Activated T-cell treated with anti-CD3 and anti-CD28 coated beads, Interleukin-2, amount 50 U/mL, for 72 hours (primary cell): Measurements from ENCODE around the gene EBF3. TPM values are rescaled to one million over a fixed set of nuclear protein-coding genes. Genes with fewer than 3 reads are reported as not detected.

Experiments used
- ATAC-seq, 2 donors: fragments of 150-1000 bp; cut with Tn5 transposase; replicated peaks in 1 of 2; 2 replicates each; pipeline ENCODE4 v1.10.0; 2021; ENCODE audit warnings: moderate library complexity in 2 of 2, mild to moderate bottlenecking in 1 of 2
- DNase-seq, 2 donors: peaks; one replicate each; pipeline ENCODE4 v3.0.0; 2021 to 2022; ENCODE audit warnings: mixed read lengths in 1 of 2
- H3K27ac Mint-ChIP-seq: one replicate; pipeline ENCODE4 v1.8.0; 2022; ENCODE audit warnings: mild to moderate bottlenecking, moderate library complexity, mixed read lengths
- H3K27me3 Mint-ChIP-seq: one replicate; pipeline ENCODE4 v1.8.0; 2022; ENCODE audit warnings: low read depth, mixed read lengths
- H3K36me3 Mint-ChIP-seq, 2 donors: one replicate each; pipeline ENCODE4 v1.8.0; 2022; ENCODE audit warnings: mixed read lengths in 2 of 2, mild to moderate bottlenecking in 1 of 2; ENCODE audit not compliant: insufficient read depth in 2 of 2
- H3K4me1 Mint-ChIP-seq: one replicate; pipeline ENCODE4 v1.8.0; 2022; ENCODE audit warnings: low read depth, mixed read lengths
- H3K4me3 Mint-ChIP-seq, 2 donors: one replicate each; pipeline ENCODE4 v1.8.0; 2022; ENCODE audit warnings: mild to moderate bottlenecking in 2 of 2, mixed read lengths in 2 of 2, moderate library complexity in 2 of 2
- H3K9me3 Mint-ChIP-seq, 2 donors: one replicate each; pipeline ENCODE4 v1.8.0; 2022; ENCODE audit warnings: mixed read lengths in 2 of 2
- total RNA-seq, 2 donors: library from RNA; stranded (reverse); gene quantifications; one replicate each; pipeline ENCODE4 v1.2.3, GENCODE V29; 2022

EBF3 gene
- total RNA-seq, 2 donors from 2014 or later, result not detected

- Mint-ChIP-seq H3K9me3 (peaks cover 4% of the 10 kb centered on the region in 2 donors), H3K4me3 (no peak overlapping the region)
- no peak for DNase-seq
These were observed 149.1 kb downstream of the EBF3 start for GRCh38 chr10:129814681-129815646.

GRCh38 chr10:129812398-129812797, 151.7 kb downstream of the EBF3 start:
- H3K9me3 Mint-ChIP-seq, result peaks cover 0 to 2% of the 10 kb centered on the region in 2 donors
- no peak for DNase-seq
- no peaks in the 10 kb centered on the region for H3K36me3 Mint-ChIP-seq
- no peak overlapping the region for H3K27ac Mint-ChIP-seq
- H3K27me3 Mint-ChIP-seq, result no peaks in the 10 kb centered on the region
- no peaks in the 10 kb centered on the region for H3K4me1 Mint-ChIP-seq
- H3K4me3 Mint-ChIP-seq, result no peak overlapping the region
- no peak for ATAC-seq

More at GRCh38 chr10:129814681-129815646, 149.1 kb downstream of the EBF3 start:
- H3K27ac Mint-ChIP-seq, result no peak overlapping the region
- H3K4me1 Mint-ChIP-seq, result no peaks in the 10 kb centered on the region
- peaks cover 3 to 5% of the 10 kb centered on the region in 2 donors for H3K36me3 Mint-ChIP-seq
- no peak for ATAC-seq
- H3K27me3 Mint-ChIP-seq, result no peaks in the 10 kb centered on the region

- DNase-seq (no peak), ATAC-seq (no peak)
- Mint-ChIP-seq H3K27me3 (no peaks in the 10 kb centered on the region), H3K36me3 (peaks cover 1 to 4% of the 10 kb centered on the region in 2 donors), H3K27ac (no peak overlapping the region), H3K4me3 (no peak overlapping the region), H3K4me1 (no peaks in the 10 kb centered on the region), H3K9me3 (peaks cover 1 to 5% of the 10 kb centered on the region in 2 donors)
These were observed 152.9 kb downstream of the EBF3 start for GRCh38 chr10:129811208-129811607.

GRCh38 chr10:129809841-129810240, 154.2 kb downstream of the EBF3 start:
- Mint-ChIP-seq H3K4me1 (no peaks in the 10 kb centered on the region), H3K4me3 (no peak overlapping the region), H3K9me3 (peaks cover 3 to 5% of the 10 kb centered on the region in 2 donors), H3K27me3 (no peaks in the 10 kb centered on the region), H3K27ac (no peak overlapping the region), H3K36me3 (peaks cover 3 to 4% of the 10 kb centered on the region in 2 donors)
- no peak for ATAC-seq
- DNase-seq, result no peak

GRCh38 chr10:129809431-129809830, 154.6 kb downstream of the EBF3 start:
- no peaks in the 10 kb centered on the region for H3K4me1 Mint-ChIP-seq
- peaks cover 4 to 5% of the 10 kb centered on the region in 2 donors for H3K9me3 Mint-ChIP-seq
- no peaks in the 10 kb centered on the region for H3K27me3 Mint-ChIP-seq
- no peak for ATAC-seq
- H3K27ac Mint-ChIP-seq, result no peak overlapping the region
- DNase-seq, result no peak
- no peak overlapping the region for H3K4me3 Mint-ChIP-seq
- H3K36me3 Mint-ChIP-seq, result peaks cover 4% of the 10 kb centered on the region in 2 donors

- H3K4me1 Mint-ChIP-seq, result no peaks in the 10 kb centered on the region
- H3K36me3 Mint-ChIP-seq, result peaks cover 6 to 13% of the 10 kb centered on the region in 2 donors
- ATAC-seq (no peak), DNase-seq (no peak)
- no peak overlapping the region for H3K27ac Mint-ChIP-seq
- H3K4me3 Mint-ChIP-seq, result no peak overlapping the region
- H3K27me3 Mint-ChIP-seq, result no peaks in the 10 kb centered on the region
- H3K9me3 Mint-ChIP-seq, result peaks cover 8 to 10% of the 10 kb centered on the region in 2 donors
These were observed 155.7 kb downstream of the EBF3 start for GRCh38 chr10:129808092-129808983.

- H3K27ac Mint-ChIP-seq, result no peak overlapping the region
These were observed 156.9 kb downstream of the EBF3 start for GRCh38 chr10:129807211-129807610.

GRCh38 chr10:129800796-129801340, 163.2 kb downstream of the EBF3 start:
- peaks cover 5 to 9% of the 10 kb centered on the region in 2 donors for H3K9me3 Mint-ChIP-seq
- no peak overlapping the region for H3K27ac Mint-ChIP-seq

More at GRCh38 chr10:129807211-129807610, 156.9 kb downstream of the EBF3 start:
- H3K36me3 Mint-ChIP-seq, result peaks cover 8 to 13% of the 10 kb centered on the region in 2 donors
- no peaks in the 10 kb centered on the region for H3K4me1 Mint-ChIP-seq
- H3K4me3 Mint-ChIP-seq, result no peak overlapping the region
- no peaks in the 10 kb centered on the region for H3K27me3 Mint-ChIP-seq
- DNase-seq, result no peak
- H3K9me3 Mint-ChIP-seq, result peaks cover 10 to 12% of the 10 kb centered on the region in 2 donors
- no peak for ATAC-seq

GRCh38 chr10:129799942-129800341, 164.1 kb downstream of the EBF3 start:
- Mint-ChIP-seq H3K27me3 (peaks cover 7% of the 10 kb centered on the region), H3K9me3 (peaks cover 5 to 9% of the 10 kb centered on the region in 2 donors), H3K4me1 (no peaks in the 10 kb centered on the region), H3K27ac (no peak overlapping the region), H3K36me3 (peaks cover 7 to 12% of the 10 kb centered on the region in 2 donors), H3K4me3 (no peak overlapping the region)
- ATAC-seq (no peak), DNase-seq (no peak)

More at GRCh38 chr10:129800796-129801340, 163.2 kb downstream of the EBF3 start:
- peaks cover 7% of the 10 kb centered on the region for H3K27me3 Mint-ChIP-seq
- no peaks in the 10 kb centered on the region for H3K4me1 Mint-ChIP-seq
- H3K4me3 Mint-ChIP-seq, result no peak overlapping the region
- no peak for DNase-seq
- ATAC-seq, result no peak
- H3K36me3 Mint-ChIP-seq, result peaks cover 7 to 12% of the 10 kb centered on the region in 2 donors

GRCh38 chr10:129796710-129797420, 167.2 kb downstream of the EBF3 start:
- ATAC-seq, result no peak
- no peak for DNase-seq
- peaks cover 7% of the 10 kb centered on the region for H3K27me3 Mint-ChIP-seq
- no peak overlapping the region for H3K27ac Mint-ChIP-seq
- peaks cover 3 to 5% of the 10 kb centered on the region in 2 donors for H3K36me3 Mint-ChIP-seq
- H3K4me3 Mint-ChIP-seq, result no peak overlapping the region
- peaks cover 2 to 11% of the 10 kb centered on the region in 2 donors for H3K9me3 Mint-ChIP-seq
- H3K4me1 Mint-ChIP-seq, result no peaks in the 10 kb centered on the region

GRCh38 chr10:129793996-129794395, 170.1 kb downstream of the EBF3 start:
- DNase-seq, result no peak
- Mint-ChIP-seq H3K4me1 (no peaks in the 10 kb centered on the region), H3K9me3 (peaks cover 12 to 16% of the 10 kb centered on the region in 2 donors), H3K4me3 (no peak overlapping the region), H3K27me3 (peaks cover 7% of the 10 kb centered on the region), H3K36me3 (peaks cover 4 to 5% of the 10 kb centered on the region in 2 donors), H3K27ac (no peak overlapping the region)
- no peak for ATAC-seq

GRCh38 chr10:129793479-129793878, 170.6 kb downstream of the EBF3 start:
- ATAC-seq (no peak), DNase-seq (no peak)
- no peak overlapping the region for H3K27ac Mint-ChIP-seq
- peaks cover 12 to 16% of the 10 kb centered on the region in 2 donors for H3K9me3 Mint-ChIP-seq
- peaks cover 5% of the 10 kb centered on the region for H3K27me3 Mint-ChIP-seq
- H3K4me1 Mint-ChIP-seq, result no peaks in the 10 kb centered on the region
- H3K4me3 Mint-ChIP-seq, result no peak overlapping the region
- peaks cover 4 to 5% of the 10 kb centered on the region in 2 donors for H3K36me3 Mint-ChIP-seq
